UCSD-AML1 (cell line): ENCODE data around the gene TBC1D5.
"Not testable (repeated sequence)": the region's sequence is repeated elsewhere in the genome, so short reads cannot be mapped to it uniquely, and the experiment has no call there.

Source experiments
- DNase-seq: peaks from one replicate; lab custom pipeline; 2025; ENCODE audit not compliant: unreplicated experiment; lab: John Stamatoyannopoulos, UW

Gene TBC1D5

GRCh38 chr3:17423786-17424536 is 318.5 kb downstream of the TBC1D5 start:
- DNase-seq = no peak

GRCh38 chr3:17422636-17423035 is 319.8 kb downstream of the TBC1D5 start:
- no peak for DNase-seq

GRCh38 chr3:17420668-17421067 is 321.8 kb downstream of the TBC1D5 start:
- no peak for DNase-seq

GRCh38 chr3:17412950-17413530 is 329.4 kb downstream of the TBC1D5 start:
- DNase-seq = peak; percentile 6

- no peak for DNase-seq
Measured at GRCh38 chr3:17411157-17411877, 331.1 kb downstream of the TBC1D5 start.

- DNase-seq = no peak
Measured at GRCh38 chr3:17407576-17407975, 334.9 kb downstream of the TBC1D5 start.

GRCh38 chr3:17404548-17404947 is 337.9 kb downstream of the TBC1D5 start:
- DNase-seq = no peak

GRCh38 chr3:17402442-17402841 is 340.0 kb downstream of the TBC1D5 start:
- no peak for DNase-seq

GRCh38 chr3:17401912-17402311 is 340.5 kb downstream of the TBC1D5 start:
- DNase-seq = no peak

- no peak for DNase-seq
Measured at GRCh38 chr3:17399586-17399985, 342.8 kb downstream of the TBC1D5 start.

- DNase-seq = no peak
Measured at GRCh38 chr3:17398959-17399551, 343.4 kb downstream of the TBC1D5 start.

GRCh38 chr3:17396036-17396435 is 346.4 kb downstream of the TBC1D5 start:
- no peak for DNase-seq

GRCh38 chr3:17394541-17395155 is 347.8 kb downstream of the TBC1D5 start:
- DNase-seq = no peak

GRCh38 chr3:17392516-17392915 is 349.9 kb downstream of the TBC1D5 start:
- not testable (repeated sequence) for DNase-seq

- no peak for DNase-seq
Measured at GRCh38 chr3:17390785-17391184, 351.6 kb downstream of the TBC1D5 start.

GRCh38 chr3:17387108-17387507 is 355.3 kb downstream of the TBC1D5 start:
- no peak for DNase-seq

- no peak for DNase-seq
Measured at GRCh38 chr3:17386432-17386831, 356.0 kb downstream of the TBC1D5 start.

- DNase-seq = no peak
Measured at GRCh38 chr3:17384567-17385296, 357.7 kb downstream of the TBC1D5 start.

GRCh38 chr3:17373304-17373703 is 369.1 kb downstream of the TBC1D5 start:
- no peak for DNase-seq

- no peak for DNase-seq
Measured at GRCh38 chr3:17372362-17373210, 369.8 kb downstream of the TBC1D5 start.
